Measurements from ENCODE around the gene KRT76.
A peak's percentile ranks its signal among the peaks of the same experiment; 100 is the strongest.
"Not testable (repeated sequence)": the region's sequence is repeated elsewhere in the genome, so short reads cannot be mapped to it uniquely, and the experiment has no call there.

The KRT76 gene

GRCh38 chr12:52761802-52762201 is 15.3 kb downstream of the KRT76 start:
- Histone ChIP-seq H3K36me3 (replicated peaks; ENCODE audit: low read depth, low read length) (no peaks in the 10 kb centered on the region), H2AFZ (ENCODE audit: low read depth, low read length) (no peak overlapping the region), H3K9me3 (ENCODE audit: insufficient read depth, low read length) (no peaks in the 10 kb centered on the region), H4K20me1 (ENCODE audit: insufficient read depth, low read length) (no peaks in the 10 kb centered on the region), H3K79me2 (ENCODE audit: low read length) (no peaks in the 10 kb centered on the region), H3K9ac (ENCODE audit: low read length) (no peak overlapping the region), H3K27me3 (ENCODE audit: low read depth, low read length) (peaks cover 64% of the 10 kb centered on the region), H3K4me1 (ENCODE audit: low read length) (no peaks in the 10 kb centered on the region), H3K27ac (ENCODE audit: low read length) (no peak overlapping the region), H3K4me3 (ENCODE audit: low read length) (no peak overlapping the region), H3K4me2 (ENCODE audit: low read length) (no peak overlapping the region)
- TF ChIP-seq CTCF (IDR thresholded peaks at IDR 0.05; ENCODE audit: low read depth, low read length): no peak
- TF ChIP-seq EZH2phosphoT487 (IDR thresholded peaks at IDR 0.05; ENCODE audit: low read depth): no peak

- not testable (repeated sequence) for H3K27ac ChIP-seq (ENCODE audit: low read length); H3K36me3 ChIP-seq (replicated peaks; ENCODE audit: low read depth, low read length); H3K9ac ChIP-seq (ENCODE audit: low read length); H3K4me3 ChIP-seq (ENCODE audit: low read length); H3K79me2 ChIP-seq (ENCODE audit: low read length); H3K9me3 ChIP-seq (ENCODE audit: insufficient read depth, low read length); H2AFZ ChIP-seq (ENCODE audit: low read depth, low read length); H4K20me1 ChIP-seq (ENCODE audit: insufficient read depth, low read length); H3K4me2 ChIP-seq (ENCODE audit: low read length); H3K4me1 ChIP-seq (ENCODE audit: low read length)
- peaks cover 68% of the 10 kb centered on the region for H3K27me3 ChIP-seq (ENCODE audit: low read depth, low read length)
Observed at GRCh38 chr12:52761218-52761617, 15.9 kb downstream of the KRT76 start.

- Histone ChIP-seq H3K9ac (ENCODE audit: low read length) (no peak overlapping the region), H3K36me3 (replicated peaks; ENCODE audit: low read depth, low read length) (no peaks in the 10 kb centered on the region), H4K20me1 (ENCODE audit: insufficient read depth, low read length) (no peaks in the 10 kb centered on the region), H3K4me3 (ENCODE audit: low read length) (no peak overlapping the region), H3K79me2 (ENCODE audit: low read length) (no peaks in the 10 kb centered on the region), H2AFZ (ENCODE audit: low read depth, low read length) (no peak overlapping the region), H3K4me2 (ENCODE audit: low read length) (no peak overlapping the region), H3K27me3 (ENCODE audit: low read depth, low read length) (peaks cover 67% of the 10 kb centered on the region), H3K27ac (ENCODE audit: low read length) (no peak overlapping the region), H3K9me3 (ENCODE audit: insufficient read depth, low read length) (no peaks in the 10 kb centered on the region), H3K4me1 (ENCODE audit: low read length) (no peaks in the 10 kb centered on the region)
- TF ChIP-seq EZH2phosphoT487 (IDR thresholded peaks at IDR 0.05; ENCODE audit: low read depth): no peak
- no peak for TF ChIP-seq CTCF (IDR thresholded peaks at IDR 0.05; ENCODE audit: low read depth, low read length)
Observed at GRCh38 chr12:52760623-52761022, 16.5 kb downstream of the KRT76 start.

GRCh38 chr12:52759695-52760094 is 17.4 kb downstream of the KRT76 start:
- H3K4me1 ChIP-seq (ENCODE audit: low read length): no peaks in the 10 kb centered on the region
- no peaks in the 10 kb centered on the region for H3K9me3 ChIP-seq (ENCODE audit: insufficient read depth, low read length)
- no peak overlapping the region for H3K4me2 ChIP-seq (ENCODE audit: low read length)
- TF ChIP-seq EZH2phosphoT487 (IDR thresholded peaks at IDR 0.05; ENCODE audit: low read depth) (no peak), CTCF (IDR thresholded peaks at IDR 0.05; ENCODE audit: low read depth, low read length) (0 out of 2 replicates have a peak, but pooled peaks have one; percentile 5)
- no peaks in the 10 kb centered on the region for H3K36me3 ChIP-seq (replicated peaks; ENCODE audit: low read depth, low read length)
- H3K9ac ChIP-seq (ENCODE audit: low read length): no peak overlapping the region
- no peak overlapping the region for H3K27ac ChIP-seq (ENCODE audit: low read length)
- no peak overlapping the region for H2AFZ ChIP-seq (ENCODE audit: low read depth, low read length)
- no peak overlapping the region for H3K4me3 ChIP-seq (ENCODE audit: low read length)
- no peaks in the 10 kb centered on the region for H4K20me1 ChIP-seq (ENCODE audit: insufficient read depth, low read length)
- peaks cover 60% of the 10 kb centered on the region for H3K27me3 ChIP-seq (ENCODE audit: low read depth, low read length)
- H3K79me2 ChIP-seq (ENCODE audit: low read length): no peaks in the 10 kb centered on the region

GRCh38 chr12:52759218-52759617 is 17.9 kb downstream of the KRT76 start:
- Histone ChIP-seq H3K9ac (ENCODE audit: low read length) (no peak overlapping the region), H3K36me3 (replicated peaks; ENCODE audit: low read depth, low read length) (no peaks in the 10 kb centered on the region), H3K27me3 (ENCODE audit: low read depth, low read length) (peaks cover 55% of the 10 kb centered on the region), H2AFZ (ENCODE audit: low read depth, low read length) (no peak overlapping the region), H3K9me3 (ENCODE audit: insufficient read depth, low read length) (no peaks in the 10 kb centered on the region), H3K27ac (ENCODE audit: low read length) (no peak overlapping the region), H3K4me2 (ENCODE audit: low read length) (no peak overlapping the region), H3K4me1 (ENCODE audit: low read length) (no peaks in the 10 kb centered on the region), H3K79me2 (ENCODE audit: low read length) (no peaks in the 10 kb centered on the region), H4K20me1 (ENCODE audit: insufficient read depth, low read length) (no peaks in the 10 kb centered on the region), H3K4me3 (ENCODE audit: low read length) (no peak overlapping the region)
- no peak for TF ChIP-seq CTCF (IDR thresholded peaks at IDR 0.05; ENCODE audit: low read depth, low read length)
- TF ChIP-seq EZH2phosphoT487 (IDR thresholded peaks at IDR 0.05; ENCODE audit: low read depth): no peak
